HepG2 (cell line): ENCODE results near the gene GPALPP1. TPM values are rescaled to one million over a fixed set of nuclear protein-coding genes. Genes with fewer than 3 reads are reported as not detected.

Source experiments
- ATAC-seq: fragments of 200-7000 bp; cut with Tn5 transposase; 3 replicates; pipeline ENCODE4 v1.9.1; 2020; ENCODE audit warnings: mild to moderate bottlenecking, moderate library complexity
- BruUV-seq: library from RNA; stranded (reverse); fragments of 400-500 nt; replicated peaks from 2 replicates; lab custom pipeline; 2021; lab: Mats Ljungman, UMichigan
- CTCF ChIA-PET: fragments of 300-600 bp; formaldehyde crosslinking; extraction: SDS; loops from one replicate; lab custom pipeline; 2021; ENCODE audit warnings: low total read pairs, inconsistent platforms, low intra/inter-chr PET ratio; lab: Yijun Ruan, JAX
- POLR2A ChIA-PET: fragments of 350-600 bp; sonication (Branson Sonifier 250); formaldehyde crosslinking; loops from one replicate; lab custom pipeline; 2020; ENCODE audit warnings: antibody characterized with exemption, inconsistent platforms; lab: Yijun Ruan, JAX
- DNase-seq: peaks from one replicate; pipeline ENCODE4 v3.0.0-alpha.2; 2015; ENCODE audit warnings: low spot score
- FAIRE-seq: peaks from 3 replicates; lab custom pipeline; 2011; peaks lifted over from hg19 to GRCh38; lab: Jason Lieb, UNC
- H2AFZ ChIP-seq: one replicate; pipeline ENCODE4 v1.6.1; 2011; ENCODE audit warnings: low read length, inconsistent platforms
- H3K27ac ChIP-seq: fragments of 300-600 bp; 3 replicates; pipeline ENCODE4 v1.8.0; 2011; ENCODE audit warnings: mixed run types, mild to moderate bottlenecking, mixed read lengths, low read length, inconsistent platforms; ENCODE audit not compliant: insufficient read depth; ENCODE audit errors: extremely low read length
- H3K27me3 ChIP-seq, 2 experiments: fragments of 200-600 bp in 1 of 2; 2 replicates in 1 of 2; 3 replicates in 1 of 2; pipeline versions ENCODE4 v1.6.0 to v1.8.0; 2011; ENCODE audit warnings: low read length in 2 of 2, mild to moderate bottlenecking in 2 of 2, moderate library complexity in 2 of 2, inconsistent platforms in 1 of 2; ENCODE audit not compliant: insufficient read depth in 2 of 2, control insufficient read depth in 1 of 2
- H3K36me3 ChIP-seq, 2 experiments: fragments of 200-600 bp in 1 of 2; replicated peaks in 1 of 2; 2 replicates in 1 of 2; 3 replicates in 1 of 2; pipeline versions ENCODE4 v1.5.1 to v1.8.0; 2011; ENCODE audit warnings: low read length in 2 of 2, inconsistent platforms in 1 of 2; ENCODE audit not compliant: insufficient read depth in 2 of 2, control insufficient read depth in 1 of 2
- H3K4me1 ChIP-seq: 2 replicates; pipeline ENCODE4 v1.5.1; 2012; ENCODE audit warnings: low read length, inconsistent platforms; ENCODE audit not compliant: insufficient read depth
- H3K4me2 ChIP-seq: 2 replicates; pipeline ENCODE4 v1.6.0; 2011; ENCODE audit warnings: low read depth, low read length, inconsistent platforms
- H3K4me3 ChIP-seq, 3 experiments: fragments of 200-600 bp in 1 of 3; sonication (generic), shearing (Covaris generic) in 1 of 3; replicated peaks in 1 of 3; 2 replicates each; pipeline ENCODE4 v1.5.1; 2011 to 2016; ENCODE audit warnings: low read length in 3 of 3, inconsistent platforms in 2 of 3, low read depth in 2 of 3, mild to moderate bottlenecking in 2 of 3, control low read depth in 1 of 3, mixed read lengths in 1 of 3; ENCODE audit not compliant: insufficient read depth in 1 of 3
- H3K79me2 ChIP-seq: one replicate; pipeline ENCODE4 v1.6.1; 2011; ENCODE audit warnings: low read length, inconsistent platforms; ENCODE audit not compliant: insufficient read depth
- H3K9ac ChIP-seq: 2 replicates; pipeline ENCODE4 v1.6.0; 2011; ENCODE audit warnings: mild to moderate bottlenecking, low read depth, low read length, inconsistent platforms; ENCODE audit not compliant: insufficient read depth
- H3K9me3 ChIP-seq: 2 replicates; pipeline ENCODE4 v1.5.1; 2012; ENCODE audit warnings: mild to moderate bottlenecking, low read length
- H4K20me1 ChIP-seq: 2 replicates; pipeline ENCODE4 v1.6.0; 2011; ENCODE audit warnings: inconsistent platforms, mild to moderate bottlenecking, low read length, moderate library complexity; ENCODE audit not compliant: insufficient read depth
- ATF7 ChIP-seq, 2 experiments: fragments of 450-650 bp in 1 of 2; sonication (generic) in 1 of 2; formaldehyde crosslinking in 1 of 2; IDR thresholded peaks; 2 replicates each; pipeline versions ENCODE4 v1.4.0 to v1.6.1; 2016 to 2020; ENCODE audit warnings: antibody characterized with exemption in 1 of 2, mild to moderate bottlenecking in 1 of 2, missing genetic modification reagents in 1 of 2
- JUN ChIP-seq: sonication (generic); formaldehyde crosslinking; IDR thresholded peaks from 2 replicates; pipeline ENCODE4 v1.4.0; 2020; ENCODE audit warnings: mild to moderate bottlenecking, missing genetic modification reagents
- KLF15 ChIP-seq: sonication (generic); formaldehyde crosslinking; IDR thresholded peaks from 2 replicates; pipeline ENCODE4 v1.8.1; 2023; ENCODE audit warnings: borderline replicate concordance, mild to moderate bottlenecking, inconsistent platforms, missing genetic modification reagents, mixed read lengths
- NFYC ChIP-seq: IDR thresholded peaks from 2 replicates; pipeline ENCODE4 v1.6.1; 2016; ENCODE audit warnings: missing genetic modification reagents, missing compliant biosample characterization
- SALL2 ChIP-seq: sonication (generic); formaldehyde crosslinking; IDR thresholded peaks from 2 replicates; pipeline ENCODE4 v1.8.1; 2023; ENCODE audit warnings: mild to moderate bottlenecking, missing genetic modification reagents, inconsistent platforms
- TERF1 ChIP-seq: sonication (generic); formaldehyde crosslinking; IDR thresholded peaks from 2 replicates; pipeline ENCODE4 v1.8.0; 2022; ENCODE audit warnings: mild to moderate bottlenecking, missing genetic modification reagents, moderate library complexity
- USF2 ChIP-seq, 2 experiments: sonication (generic) in 1 of 2; formaldehyde crosslinking in 1 of 2; IDR thresholded peaks; 2 replicates each; pipeline versions ENCODE4 v1.5.1 to v1.6.1; 2011 to 2020; ENCODE audit warnings: borderline replicate concordance in 1 of 2, low read depth in 1 of 2, low read length in 1 of 2, mild to moderate bottlenecking in 1 of 2, missing genetic modification reagents in 1 of 2, moderate library complexity in 1 of 2
- ZNF143 ChIP-seq: sonication (generic); formaldehyde crosslinking; IDR thresholded peaks from 2 replicates; pipeline ENCODE4 v1.4.0; 2020; ENCODE audit warnings: missing genetic modification reagents
- ZNF615 ChIP-seq: sonication (generic); formaldehyde crosslinking; IDR thresholded peaks from 2 replicates; pipeline ENCODE4 v1.5.0; 2020; ENCODE audit warnings: mild to moderate bottlenecking, missing genetic modification reagents, borderline replicate concordance
- WGBS: methylation state at CpG from one replicate; pipeline ENCODE4 v1.1.6; 2017; ENCODE audit warnings: low lambda C conversion rate; 5-methylcytosine and 5-hydroxymethylcytosine counted together
- in situ Hi-C: cut with HindIII; loops from 2 replicates; pipeline ENCODE4 v1.10.0; 2017; ENCODE audit warnings: low pct_unique_long_range_greater_than_20kb; ENCODE audit not compliant: extremely low pct_ligation_motif_present
- intact Hi-C: fragments of 100-400 bp; cut with micrococcal nuclease; formaldehyde crosslinking; loops from one replicate; pipeline ENCODE4 v1.10.0; 2022; ENCODE audit not compliant: unreplicated experiment
- polyA plus RNA-seq, 8 experiments: library from polyadenylated mRNA; depleted of rRNA in 3 of 8; stranded (reverse) in 7 of 8; unstranded in 1 of 8; fragments of >200 nt; fragmentation: Illumina TruSeq in 4 of 8; extraction: Trizol in 4 of 8; gene quantifications; 2 replicates each; pipeline versions ENCODE4 v1.2.1 to v1.2.3, GENCODE V29; 2011 to 2016; ENCODE audit warnings: low read depth in 4 of 8, missing spikeins in 1 of 8, mixed read lengths in 1 of 8; ENCODE audit not compliant: insufficient read depth in 1 of 8
- total RNA-seq, 5 experiments: library from RNA; depleted of rRNA; stranded (reverse); fragments of >200 nt; fragmentation: Illumina TruSeq; extraction: Trizol; gene quantifications; 2 replicates each; pipeline ENCODE4 v1.2.3, GENCODE V29; 2016; ENCODE audit warnings: low read depth in 1 of 5

The GPALPP1 gene
- total and polyA plus RNA-seq, 2 of the 13 experiments (the other 11 are each of a cell fraction or from before 2014, with no cell fraction given), result 12.1 to 23.1 TPM

- POLR2A ChIA-PET, result no interaction called here
- Histone ChIP-seq H3K9me3 (no peaks in the 10 kb centered on the region), H3K4me3 (no peak overlapping the region), H3K79me2 (no peaks in the 10 kb centered on the region), H3K4me2 (0 out of 2 replicates have a peak overlapping the region, but pooled peaks have one; percentile 45), H3K27me3 (peaks cover 0 to 3% of the 10 kb centered on the region in 2 experiments; a peak in 1 of 5 replicates), H4K20me1 (no peaks in the 10 kb centered on the region)
- CTCF ChIA-PET, result no interaction called here
- ATAC-seq, result no peak
- intact Hi-C loops, result no loop called here
- TF ChIP-seq SALL2 (CRISPR knock-in tag) (no peak), ATF7 (IDR thresholded peaks at IDR 0.05) (no peak), ATF7 (CRISPR knock-in tag; IDR thresholded peaks at IDR 0.05) (no peak), ZNF615 (CRISPR knock-in tag) (no peak)
- TF ChIP-seq, all 625 proteins: peak for 0
- Histone ChIP-seq H3K9ac (no peak overlapping the region), H3K4me1 (no peaks in the 10 kb centered on the region), H2AFZ (no peak overlapping the region), H3K36me3 (no peaks in the 10 kb centered on the region), H3K27ac (no peak overlapping the region)
- no TSS peak for BruUV-seq
- DNase-seq (no peak), FAIRE-seq (no peak)
- in situ Hi-C loops, result no loop called here
- WGBS, result 15% methylated on average over 8 of the region's 8 CpGs
These were observed 66.0 kb downstream of the GPALPP1 start for GRCh38 chr13:45055198-45055901.

- no peak for DNase-seq
- intact Hi-C loops, result no loop called here
- peaks cover 0 to 3% of the 10 kb centered on the region in 2 experiments; a peak in 1 of 5 replicates for H3K27me3 ChIP-seq
- no peak overlapping the region for H3K9ac ChIP-seq
- ATAC-seq, result peak; percentile 51
- ChIA-PET POLR2A (no interaction called here), CTCF (no interaction called here)
- BruUV-seq, result no TSS peak
- H3K27ac ChIP-seq, result no peak overlapping the region
- H3K79me2 ChIP-seq, result no peaks in the 10 kb centered on the region
- WGBS, result 22% methylated on average over 7 of the region's 7 CpGs
- TF ChIP-seq NFYC (0 out of 2 replicates have a peak, but pooled peaks have one; percentile 26), ZNF143 (CRISPR knock-in tag) (peak; percentile 65), TERF1 (CRISPR knock-in tag) (no peak), JUN (CRISPR knock-in tag) (no peak), KLF15 (CRISPR knock-in tag) (no peak), USF2 (IDR thresholded peaks at IDR 0.05; ENCODE audit: low read depth, low read length) (no peak), USF2 (CRISPR knock-in tag; IDR thresholded peaks at IDR 0.05; ENCODE audit: borderline replicate concordance) (peak; percentile 61; the same call in 1 of the 2 replicates)
- TF ChIP-seq, all 625 proteins: peak for 3
- in situ Hi-C loops, result no loop called here
- no peaks in the 10 kb centered on the region for H4K20me1 ChIP-seq
- peak overlapping the region in 1 of 3 experiments; percentile 33; a peak in 1 of 6 replicates for H3K4me3 ChIP-seq
- peak overlapping the region; percentile 39 for H2AFZ ChIP-seq
- H3K9me3 ChIP-seq, result no peaks in the 10 kb centered on the region
- peak overlapping the region; percentile 45 for H3K4me2 ChIP-seq
- no peak for FAIRE-seq
- H3K36me3 ChIP-seq, result no peaks in the 10 kb centered on the region
- H3K4me1 ChIP-seq, result no peaks in the 10 kb centered on the region
These were observed 66.7 kb downstream of the GPALPP1 start for GRCh38 chr13:45055902-45056648.
